SK-N-MC (cell line): ENCODE measurements around the gene AHRR.

Experiments
- EZH2 ChIP-seq: fragments of 200-600 bp; sonication (generic); IDR thresholded peaks from one replicate; pipeline ENCODE4 v1.6.1; 2017; ENCODE audit warnings: antibody characterized with exemption
- POLR2AphosphoS5 ChIP-seq: IDR thresholded peaks from 2 replicates; pipeline ENCODE4 v1.6.1; 2012; ENCODE audit warnings: mild to moderate bottlenecking, low read depth, low read length, borderline replicate concordance

DNA sequence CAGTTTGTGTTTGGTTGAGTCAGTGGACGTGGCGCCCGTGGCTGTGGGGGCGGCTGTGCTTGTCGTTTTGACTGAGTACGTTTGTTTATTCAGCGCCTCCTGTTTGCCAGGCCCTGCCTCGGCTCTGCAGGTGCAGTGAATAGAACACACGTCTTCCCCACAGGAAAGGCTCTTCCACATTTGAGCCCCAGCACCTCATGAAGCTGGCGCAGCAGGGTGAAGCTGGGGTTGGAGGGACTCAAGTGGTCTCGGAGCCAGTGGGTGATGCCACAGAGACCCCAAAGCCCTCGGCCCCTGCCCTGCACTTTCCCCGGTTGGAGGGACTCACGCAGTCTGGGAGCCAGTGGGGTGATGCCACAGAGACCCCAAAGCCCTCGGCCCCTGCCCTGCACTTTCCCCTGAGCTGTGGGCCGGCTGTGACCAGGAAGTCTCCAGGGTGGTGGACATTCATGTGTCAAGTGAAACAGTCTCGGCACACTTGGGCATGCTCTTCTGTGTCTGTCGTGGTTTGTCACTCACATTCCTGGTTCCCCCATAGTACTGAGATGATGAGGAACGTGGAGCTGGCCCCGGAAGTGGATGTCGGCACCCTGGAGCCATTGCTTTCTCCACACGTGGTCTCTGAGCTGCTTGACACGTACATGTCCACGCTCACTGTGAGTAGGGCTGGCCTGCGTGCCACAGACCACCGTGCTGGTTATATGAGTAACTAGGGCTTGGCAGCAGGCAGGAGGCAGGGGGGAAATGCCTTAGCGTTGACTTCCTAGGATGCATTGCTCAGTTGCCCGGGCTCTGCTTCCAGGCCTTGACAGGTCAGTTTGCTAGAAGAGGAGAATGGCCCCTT is 135.1 kb downstream of the AHRR start:
- no peak for TF ChIP-seq POLR2AphosphoS5
- no peak for TF ChIP-seq EZH2
